Measurements from ENCODE around the gene CREB3L2. TPM values are rescaled to one million over a fixed set of nuclear protein-coding genes. Genes with fewer than 3 reads are reported as not detected.

Gene CREB3L2
- total and polyA plus RNA-seq, 2 of the 13 experiments (the other 11 are each of a cell fraction or from before 2014, with no cell fraction given) = 22.1 to 41.1 TPM

DNA sequence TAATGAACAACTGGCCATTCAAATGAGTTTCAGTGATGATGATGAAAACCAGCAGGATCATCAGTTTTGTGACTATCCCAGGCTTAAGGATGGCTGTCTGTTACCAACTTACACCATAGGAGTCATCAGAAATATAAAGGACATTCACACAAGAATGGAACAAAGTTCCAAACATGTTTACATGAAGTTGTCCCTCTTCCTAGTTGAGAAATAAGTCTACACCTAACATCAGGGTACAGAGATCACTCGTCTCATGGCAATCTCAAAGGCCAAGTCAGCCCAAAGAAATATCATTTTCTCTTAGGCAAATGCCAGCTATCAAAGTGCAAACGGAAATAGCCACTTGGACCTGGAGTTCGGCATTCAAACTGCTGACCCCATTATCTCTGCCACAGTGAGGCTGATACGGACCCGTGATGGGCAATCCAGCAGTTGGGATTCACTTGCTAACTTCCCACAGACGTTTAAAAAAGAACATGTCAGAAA is 53.0 kb downstream of the CREB3L2 start (continued):
- TF ChIP-seq BCL6 (CRISPR knock-in tag; IDR thresholded peaks at IDR 0.05) = peak; percentile 85
- TF ChIP-seq MAFK (conservative IDR thresholded peaks at IDR 0.05 in 1 of 2, IDR thresholded peaks at IDR 0.05 in 1 of 2; ENCODE audit: low read length in 2 of 2) = peak in 1 of 2 experiments; percentile 61; a peak in 3 of 4 replicates
- TF ChIP-seq, protein P1, sequence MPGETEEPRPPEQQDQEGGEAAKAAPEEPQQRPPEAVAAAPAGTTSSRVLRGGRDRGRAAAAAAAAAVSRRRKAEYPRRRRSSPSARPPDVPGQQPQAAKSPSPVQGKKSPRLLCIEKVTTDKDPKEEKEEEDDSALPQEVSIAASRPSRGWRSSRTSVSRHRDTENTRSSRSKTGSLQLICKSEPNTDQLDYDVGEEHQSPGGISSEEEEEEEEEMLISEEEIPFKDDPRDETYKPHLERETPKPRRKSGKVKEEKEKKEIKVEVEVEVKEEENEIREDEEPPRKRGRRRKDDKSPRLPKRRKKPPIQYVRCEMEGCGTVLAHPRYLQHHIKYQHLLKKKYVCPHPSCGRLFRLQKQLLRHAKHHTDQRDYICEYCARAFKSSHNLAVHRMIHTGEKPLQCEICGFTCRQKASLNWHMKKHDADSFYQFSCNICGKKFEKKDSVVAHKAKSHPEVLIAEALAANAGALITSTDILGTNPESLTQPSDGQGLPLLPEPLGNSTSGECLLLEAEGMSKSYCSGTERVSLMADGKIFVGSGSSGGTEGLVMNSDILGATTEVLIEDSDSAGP (CRISPR knock-in tag; IDR thresholded peaks at IDR 0.05; ENCODE audit: borderline replicate concordance) = no peak; the same call in 1 of the 2 replicates
- TF ChIP-seq NKX3-1 (CRISPR knock-in tag; IDR thresholded peaks at IDR 0.05) = peak; percentile 94
- TF ChIP-seq, protein P2, sequence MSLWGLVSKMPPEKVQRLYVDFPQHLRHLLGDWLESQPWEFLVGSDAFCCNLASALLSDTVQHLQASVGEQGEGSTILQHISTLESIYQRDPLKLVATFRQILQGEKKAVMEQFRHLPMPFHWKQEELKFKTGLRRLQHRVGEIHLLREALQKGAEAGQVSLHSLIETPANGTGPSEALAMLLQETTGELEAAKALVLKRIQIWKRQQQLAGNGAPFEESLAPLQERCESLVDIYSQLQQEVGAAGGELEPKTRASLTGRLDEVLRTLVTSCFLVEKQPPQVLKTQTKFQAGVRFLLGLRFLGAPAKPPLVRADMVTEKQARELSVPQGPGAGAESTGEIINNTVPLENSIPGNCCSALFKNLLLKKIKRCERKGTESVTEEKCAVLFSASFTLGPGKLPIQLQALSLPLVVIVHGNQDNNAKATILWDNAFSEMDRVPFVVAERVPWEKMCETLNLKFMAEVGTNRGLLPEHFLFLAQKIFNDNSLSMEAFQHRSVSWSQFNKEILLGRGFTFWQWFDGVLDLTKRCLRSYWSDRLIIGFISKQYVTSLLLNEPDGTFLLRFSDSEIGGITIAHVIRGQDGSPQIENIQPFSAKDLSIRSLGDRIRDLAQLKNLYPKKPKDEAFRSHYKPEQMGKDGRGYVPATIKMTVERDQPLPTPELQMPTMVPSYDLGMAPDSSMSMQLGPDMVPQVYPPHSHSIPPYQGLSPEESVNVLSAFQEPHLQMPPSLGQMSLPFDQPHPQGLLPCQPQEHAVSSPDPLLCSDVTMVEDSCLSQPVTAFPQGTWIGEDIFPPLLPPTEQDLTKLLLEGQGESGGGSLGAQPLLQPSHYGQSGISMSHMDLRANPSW (CRISPR knock-in tag; IDR thresholded peaks at IDR 0.05; ENCODE audit: borderline replicate concordance) = peak; percentile 72; the same call in 1 of the 2 replicates
- TF ChIP-seq HOXA3 (CRISPR knock-in tag; IDR thresholded peaks at IDR 0.05) = peak; percentile 67; the same call in 1 of the 2 replicates
- TF ChIP-seq, protein P3, sequence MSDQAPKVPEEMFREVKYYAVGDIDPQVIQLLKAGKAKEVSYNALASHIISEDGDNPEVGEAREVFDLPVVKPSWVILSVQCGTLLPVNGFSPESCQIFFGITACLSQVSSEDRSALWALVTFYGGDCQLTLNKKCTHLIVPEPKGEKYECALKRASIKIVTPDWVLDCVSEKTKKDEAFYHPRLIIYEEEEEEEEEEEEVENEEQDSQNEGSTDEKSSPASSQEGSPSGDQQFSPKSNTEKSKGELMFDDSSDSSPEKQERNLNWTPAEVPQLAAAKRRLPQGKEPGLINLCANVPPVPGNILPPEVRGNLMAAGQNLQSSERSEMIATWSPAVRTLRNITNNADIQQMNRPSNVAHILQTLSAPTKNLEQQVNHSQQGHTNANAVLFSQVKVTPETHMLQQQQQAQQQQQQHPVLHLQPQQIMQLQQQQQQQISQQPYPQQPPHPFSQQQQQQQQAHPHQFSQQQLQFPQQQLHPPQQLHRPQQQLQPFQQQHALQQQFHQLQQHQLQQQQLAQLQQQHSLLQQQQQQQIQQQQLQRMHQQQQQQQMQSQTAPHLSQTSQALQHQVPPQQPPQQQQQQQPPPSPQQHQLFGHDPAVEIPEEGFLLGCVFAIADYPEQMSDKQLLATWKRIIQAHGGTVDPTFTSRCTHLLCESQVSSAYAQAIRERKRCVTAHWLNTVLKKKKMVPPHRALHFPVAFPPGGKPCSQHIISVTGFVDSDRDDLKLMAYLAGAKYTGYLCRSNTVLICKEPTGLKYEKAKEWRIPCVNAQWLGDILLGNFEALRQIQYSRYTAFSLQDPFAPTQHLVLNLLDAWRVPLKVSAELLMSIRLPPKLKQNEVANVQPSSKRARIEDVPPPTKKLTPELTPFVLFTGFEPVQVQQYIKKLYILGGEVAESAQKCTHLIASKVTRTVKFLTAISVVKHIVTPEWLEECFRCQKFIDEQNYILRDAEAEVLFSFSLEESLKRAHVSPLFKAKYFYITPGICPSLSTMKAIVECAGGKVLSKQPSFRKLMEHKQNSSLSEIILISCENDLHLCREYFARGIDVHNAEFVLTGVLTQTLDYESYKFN (CRISPR knock-in tag; conservative IDR thresholded peaks at IDR 0.05) = peak; percentile 95
- TF ChIP-seq POLR2A (IDR thresholded peaks at IDR 0.05; ENCODE audit: insufficient read depth in 1 of 2, low read depth in 2 of 2, low read length in 2 of 2) = peak; percentile 33 to 35; a peak in 1 of 4 replicates
- peak; percentile 82 for TF ChIP-seq CREM (IDR thresholded peaks at IDR 0.05)
- no peak for TF ChIP-seq CREM (CRISPR knock-in tag; IDR thresholded peaks at IDR 0.05)
- TF ChIP-seq ZNF614 (CRISPR knock-in tag; IDR thresholded peaks at IDR 0.05; ENCODE audit: borderline replicate concordance) = peak; percentile 88
- no peak for TF ChIP-seq MYNN (CRISPR knock-in tag; IDR thresholded peaks at IDR 0.05; ENCODE audit: low read depth)
- TF ChIP-seq PHF5A (CRISPR knock-in tag; IDR thresholded peaks at IDR 0.05; ENCODE audit: low read depth, unreplicated experiment) = no peak
- 0 out of 4 replicates have a peak, but pooled peaks of 1 of the 2 experiments have one; percentile 15 for TF ChIP-seq NR2F1 (CRISPR knock-in tag; IDR thresholded peaks at IDR 0.05)
- TF ChIP-seq ZNF382 (CRISPR knock-in tag; IDR thresholded peaks at IDR 0.05; ENCODE audit: borderline replicate concordance) = no peak
- TF ChIP-seq MBD4 (IDR thresholded peaks at IDR 0.05; ENCODE audit: borderline replicate concordance, low read length) = 0 out of 2 replicates have a peak, but pooled peaks have one; percentile 74
- peak; percentile 72 for TF ChIP-seq PPARG (CRISPR knock-in tag; conservative IDR thresholded peaks at IDR 0.05)
- TF ChIP-seq, protein P4, sequence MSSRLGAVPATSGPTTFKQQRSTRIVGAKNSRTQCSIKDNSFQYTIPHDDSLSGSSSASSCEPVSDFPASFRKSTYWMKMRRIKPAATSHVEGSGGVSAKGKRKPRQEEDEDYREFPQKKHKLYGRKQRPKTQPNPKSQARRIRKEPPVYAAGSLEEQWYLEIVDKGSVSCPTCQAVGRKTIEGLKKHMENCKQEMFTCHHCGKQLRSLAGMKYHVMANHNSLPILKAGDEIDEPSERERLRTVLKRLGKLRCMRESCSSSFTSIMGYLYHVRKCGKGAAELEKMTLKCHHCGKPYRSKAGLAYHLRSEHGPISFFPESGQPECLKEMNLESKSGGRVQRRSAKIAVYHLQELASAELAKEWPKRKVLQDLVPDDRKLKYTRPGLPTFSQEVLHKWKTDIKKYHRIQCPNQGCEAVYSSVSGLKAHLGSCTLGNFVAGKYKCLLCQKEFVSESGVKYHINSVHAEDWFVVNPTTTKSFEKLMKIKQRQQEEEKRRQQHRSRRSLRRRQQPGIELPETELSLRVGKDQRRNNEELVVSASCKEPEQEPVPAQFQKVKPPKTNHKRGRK (CRISPR knock-in tag; IDR thresholded peaks at IDR 0.05) = no peak
- TF ChIP-seq, protein P5, sequence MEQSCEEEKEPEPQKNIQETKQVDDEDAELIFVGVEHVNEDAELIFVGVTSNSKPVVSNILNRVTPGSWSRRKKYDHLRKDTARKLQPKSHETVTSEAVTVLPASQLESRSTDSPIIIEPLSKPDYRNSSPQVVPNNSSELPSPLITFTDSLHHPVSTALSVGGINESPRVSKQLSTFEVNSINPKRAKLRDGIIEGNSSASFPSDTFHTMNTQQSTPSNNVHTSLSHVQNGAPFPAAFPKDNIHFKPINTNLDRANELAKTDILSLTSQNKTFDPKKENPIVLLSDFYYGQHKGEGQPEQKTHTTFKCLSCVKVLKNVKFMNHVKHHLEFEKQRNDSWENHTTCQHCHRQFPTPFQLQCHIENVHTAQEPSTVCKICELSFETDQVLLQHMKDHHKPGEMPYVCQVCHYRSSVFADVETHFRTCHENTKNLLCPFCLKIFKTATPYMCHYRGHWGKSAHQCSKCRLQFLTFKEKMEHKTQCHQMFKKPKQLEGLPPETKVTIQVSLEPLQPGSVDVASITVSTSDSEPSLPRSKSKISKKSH (CRISPR knock-in tag; IDR thresholded peaks at IDR 0.05; ENCODE audit: borderline replicate concordance) = no peak
